Dermis microvascular lymphatic vessel endothelial cell (primary cell): ENCODE results near the gene LACTB. TPM values are rescaled to one million over a fixed set of nuclear protein-coding genes. Genes with fewer than 3 reads are reported as not detected.

Source experiments
- DNase-seq, 2 donors: peaks; one replicate each; pipeline versions ENCODE4 v3.0.0 to v3.0.0-alpha.2; 2010; ENCODE audit warnings: low read depth in 2 of 2
- total RNA-seq: library from RNA; depleted of rRNA; stranded (reverse); fragments of >200 nt; gene quantifications from 2 replicates; pipeline ENCODE4 v1.2.1, GENCODE V29; 2014

LACTB gene, protein sequence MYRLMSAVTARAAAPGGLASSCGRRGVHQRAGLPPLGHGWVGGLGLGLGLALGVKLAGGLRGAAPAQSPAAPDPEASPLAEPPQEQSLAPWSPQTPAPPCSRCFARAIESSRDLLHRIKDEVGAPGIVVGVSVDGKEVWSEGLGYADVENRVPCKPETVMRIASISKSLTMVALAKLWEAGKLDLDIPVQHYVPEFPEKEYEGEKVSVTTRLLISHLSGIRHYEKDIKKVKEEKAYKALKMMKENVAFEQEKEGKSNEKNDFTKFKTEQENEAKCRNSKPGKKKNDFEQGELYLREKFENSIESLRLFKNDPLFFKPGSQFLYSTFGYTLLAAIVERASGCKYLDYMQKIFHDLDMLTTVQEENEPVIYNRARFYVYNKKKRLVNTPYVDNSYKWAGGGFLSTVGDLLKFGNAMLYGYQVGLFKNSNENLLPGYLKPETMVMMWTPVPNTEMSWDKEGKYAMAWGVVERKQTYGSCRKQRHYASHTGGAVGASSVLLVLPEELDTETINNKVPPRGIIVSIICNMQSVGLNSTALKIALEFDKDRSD
- 19.9 and 27.6 TPM in 2 replicates for total RNA-seq

DNA sequence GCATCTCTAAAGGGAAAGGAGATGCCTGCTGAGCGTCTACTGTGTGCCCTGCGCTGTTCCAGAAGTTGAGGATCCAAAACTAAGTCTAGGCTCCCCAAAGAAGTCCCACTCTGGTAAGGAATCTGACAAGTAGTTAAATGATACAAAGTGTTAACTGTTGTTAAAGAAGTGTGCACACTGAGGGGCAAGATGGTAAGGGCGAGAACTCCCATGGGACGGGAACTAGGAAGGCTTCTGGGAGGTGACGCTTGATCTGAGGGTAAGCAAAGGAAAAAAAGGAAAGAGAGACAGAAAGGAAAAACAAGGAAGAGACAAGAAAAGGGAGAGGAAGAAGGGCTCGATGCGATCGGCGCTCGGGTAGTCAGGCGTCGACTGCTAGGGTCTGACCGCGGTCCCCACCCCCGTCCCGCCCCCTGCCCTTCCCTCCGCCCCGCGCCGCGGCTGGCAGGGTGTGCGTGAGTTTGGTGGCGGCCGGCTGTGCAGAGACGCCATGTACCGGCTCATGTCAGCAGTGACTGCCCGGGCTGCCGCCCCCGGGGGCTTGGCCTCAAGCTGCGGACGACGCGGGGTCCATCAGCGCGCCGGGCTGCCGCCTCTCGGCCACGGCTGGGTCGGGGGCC, at the start of gene LACTB:
TSS of gene LACTB (plus strand) at position 480 of the 620 bp plus-strand sequence. CDS start at position 491, 11 bp downstream.
- peak; percentile 74 to 92 for DNase-seq

DNA sequence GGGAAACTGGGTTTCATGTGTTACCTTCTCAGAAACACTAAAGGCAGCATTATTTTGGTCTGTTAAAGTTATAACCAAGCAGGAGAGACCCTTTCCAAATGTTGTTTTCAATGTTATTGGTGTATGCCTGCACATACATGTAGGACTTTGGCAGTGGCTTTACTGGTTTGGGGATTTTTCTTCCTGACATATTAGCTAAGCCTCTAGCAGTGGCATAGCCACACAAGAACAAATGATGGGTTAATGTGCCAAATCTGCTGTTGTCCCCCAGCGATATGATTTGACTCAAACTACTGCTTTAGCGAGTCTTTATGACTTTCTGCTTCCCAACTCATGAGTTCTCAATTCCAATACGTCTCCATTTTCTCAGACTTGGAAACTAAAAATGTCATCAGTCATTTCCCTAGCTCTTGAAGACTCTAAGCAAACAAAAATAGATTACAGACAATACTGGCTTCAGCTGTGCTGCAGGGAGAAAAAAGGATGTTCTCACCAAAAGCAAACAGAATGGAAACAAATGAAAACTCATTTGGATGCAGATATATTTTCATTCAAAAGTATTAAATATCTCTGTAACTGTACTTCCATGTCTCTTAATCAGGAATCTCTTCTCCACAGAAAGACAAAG, 49.5 kb upstream of the LACTB start:
- DNase-seq = no peak

GRCh38 chr15:63072809-63073277, 48.8 kb upstream of the LACTB start:
- DNase-seq = no peak

- DNase-seq = no peak
These were observed 48.0 kb upstream of the LACTB start for GRCh38 chr15:63073497-63074172.

- DNase-seq = no peak
These were observed 46.4 kb upstream of the LACTB start for GRCh38 chr15:63075015-63075983.

DNA sequence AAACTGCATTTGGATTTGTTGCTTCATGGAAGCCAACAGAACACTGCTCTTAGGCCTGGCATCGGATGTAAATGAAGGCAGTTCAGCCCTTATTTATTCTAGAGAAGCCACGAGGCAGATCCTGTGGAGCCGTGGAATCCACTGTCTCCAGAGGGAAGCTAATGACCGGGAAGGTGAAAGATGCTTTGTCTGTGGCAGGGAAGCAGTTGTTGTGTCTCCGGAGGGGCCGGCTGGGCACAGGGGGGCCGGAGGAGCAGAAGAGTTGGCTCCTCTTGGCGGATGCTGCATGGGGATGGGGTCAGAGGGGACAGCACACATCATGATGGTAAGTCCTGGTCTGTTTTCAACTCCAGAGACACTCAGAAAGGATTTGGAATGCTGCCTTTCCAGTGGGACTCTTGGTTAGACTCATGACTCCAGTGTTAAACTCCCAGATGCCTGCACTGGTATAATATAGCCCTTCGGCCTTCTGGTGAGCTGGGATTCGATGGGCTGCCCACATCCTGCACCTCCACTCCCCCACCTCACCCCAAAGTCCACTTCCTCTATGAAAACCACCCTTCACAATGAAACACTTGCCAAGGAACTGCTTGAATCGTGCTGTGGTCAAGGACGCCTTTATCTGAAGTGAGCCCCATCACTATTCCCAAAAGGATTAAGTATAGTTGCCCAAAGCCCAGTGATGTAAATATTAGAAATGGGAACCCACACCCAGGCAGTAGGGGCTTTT, 45.5 kb upstream of the LACTB start:
- DNase-seq = no peak

GRCh38 chr15:63076714-63077046, 45.0 kb upstream of the LACTB start:
- no peak for DNase-seq

DNA sequence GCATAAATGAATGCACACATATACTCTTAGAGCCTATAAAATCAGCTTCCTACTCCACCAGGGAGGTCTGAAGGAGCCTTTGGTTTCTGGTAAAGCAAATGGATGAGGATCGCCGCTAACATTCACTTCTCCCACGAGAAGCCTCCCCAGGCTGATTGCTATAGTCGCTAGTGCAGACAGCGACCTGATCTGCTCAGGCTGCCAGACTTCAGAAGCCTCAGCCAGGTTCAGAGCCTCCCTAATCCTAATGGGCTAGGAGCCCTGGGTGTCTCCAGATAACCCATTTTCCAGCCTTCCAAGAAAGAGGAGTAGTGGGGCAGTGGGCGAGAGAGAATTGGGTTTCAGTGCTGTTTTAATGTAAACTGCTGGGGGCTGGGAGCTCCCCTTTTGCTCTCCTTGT, 43.7 kb upstream of the LACTB start:
- DNase-seq = no peak

- no peak for DNase-seq
These were observed 41.6 kb upstream of the LACTB start for GRCh38 chr15:63079947-63080626.

DNA sequence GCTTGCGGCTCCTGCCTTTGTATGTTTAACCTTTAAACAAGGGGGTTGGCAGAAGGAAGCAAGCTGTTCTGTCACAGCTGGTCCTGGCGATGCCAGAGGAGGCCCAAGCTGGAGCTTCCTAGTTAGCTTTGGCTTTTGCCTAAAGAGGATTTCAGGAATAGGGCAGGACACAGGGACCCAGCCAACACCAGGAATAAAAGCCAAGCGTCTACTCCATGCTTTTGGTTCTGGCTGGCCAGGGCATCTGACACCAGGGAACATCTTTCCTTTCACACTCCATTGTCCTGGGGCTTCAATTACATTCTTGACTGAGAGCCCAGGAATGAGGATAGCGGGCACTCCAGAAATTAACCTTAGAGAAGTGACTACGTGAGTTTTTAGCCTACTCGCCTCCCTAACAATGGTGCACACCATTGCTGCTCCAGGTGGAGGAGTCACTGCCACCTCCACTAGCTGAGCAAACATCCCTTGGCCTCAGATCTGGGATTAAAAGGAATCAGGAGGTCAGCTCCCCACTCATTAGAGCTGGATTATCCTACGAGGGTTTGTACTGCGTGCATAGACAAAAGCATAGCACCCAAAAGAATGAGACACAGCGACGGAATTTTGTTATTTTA, 40.9 kb upstream of the LACTB start:
- no peak for DNase-seq

DNA sequence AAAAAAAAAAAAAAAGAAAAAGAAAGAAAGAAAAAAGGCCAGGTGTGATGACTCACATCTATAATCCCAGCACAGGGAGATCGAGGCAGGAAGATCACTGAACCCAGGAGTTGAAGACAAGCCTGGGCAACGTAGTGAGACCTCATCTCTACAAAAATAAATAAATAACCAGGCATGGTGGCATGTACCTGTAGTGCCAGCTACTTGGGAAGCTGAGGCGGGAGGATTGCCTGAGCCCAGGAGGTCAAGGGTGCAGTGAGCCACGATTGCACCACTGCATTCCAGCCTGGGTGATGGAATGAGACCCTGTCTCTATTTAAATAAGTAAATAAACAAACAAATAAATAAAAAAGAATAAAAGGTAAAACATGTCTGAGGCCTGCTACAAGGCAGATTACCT, 39.3 kb upstream of the LACTB start:
- no peak for DNase-seq

- no peak for DNase-seq
These were observed 38.6 kb upstream of the LACTB start for GRCh38 chr15:63083044-63083443.

DNA sequence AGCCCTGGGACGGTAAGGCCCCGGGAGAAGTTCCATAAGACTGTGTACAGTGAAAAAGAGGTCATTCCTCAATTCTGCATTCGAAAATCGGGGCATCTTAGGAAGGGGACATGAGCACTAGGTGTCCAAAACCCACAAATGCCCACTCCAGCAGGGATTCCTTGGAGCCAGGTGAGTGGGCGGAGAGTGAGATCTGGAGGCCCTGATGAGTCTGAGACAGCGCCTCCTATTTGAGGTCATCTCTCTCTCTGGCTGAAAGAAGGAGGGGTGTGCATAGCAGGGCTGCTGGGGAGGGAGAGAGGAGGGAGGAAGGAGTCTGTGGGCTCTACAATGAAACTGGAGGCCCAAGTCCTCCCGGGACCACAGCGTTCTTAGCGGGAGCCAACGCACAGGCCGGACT, 38.1 kb upstream of the LACTB start:
- no peak for DNase-seq

DNA sequence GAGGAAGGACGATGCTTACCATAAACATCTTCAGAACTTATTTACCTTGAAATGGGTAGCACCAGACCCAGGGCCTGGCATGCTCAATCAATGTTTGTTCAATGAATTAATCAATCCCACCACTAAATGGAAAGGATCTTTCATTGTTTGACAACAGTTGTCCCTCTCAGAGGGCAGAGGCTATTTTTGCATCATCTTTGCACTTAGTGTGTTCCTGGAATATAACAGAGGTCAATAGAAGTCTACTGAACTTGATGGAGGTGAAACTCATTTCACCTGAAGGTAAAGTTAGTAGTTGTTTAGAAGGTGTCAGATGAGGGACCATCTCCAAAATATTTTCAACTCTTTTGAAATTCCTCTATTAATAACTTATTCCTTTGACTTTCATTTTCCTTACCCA, 36.9 kb upstream of the LACTB start:
- no peak for DNase-seq

GRCh38 chr15:63085289-63085688, 36.4 kb upstream of the LACTB start:
- no peak for DNase-seq

DNA sequence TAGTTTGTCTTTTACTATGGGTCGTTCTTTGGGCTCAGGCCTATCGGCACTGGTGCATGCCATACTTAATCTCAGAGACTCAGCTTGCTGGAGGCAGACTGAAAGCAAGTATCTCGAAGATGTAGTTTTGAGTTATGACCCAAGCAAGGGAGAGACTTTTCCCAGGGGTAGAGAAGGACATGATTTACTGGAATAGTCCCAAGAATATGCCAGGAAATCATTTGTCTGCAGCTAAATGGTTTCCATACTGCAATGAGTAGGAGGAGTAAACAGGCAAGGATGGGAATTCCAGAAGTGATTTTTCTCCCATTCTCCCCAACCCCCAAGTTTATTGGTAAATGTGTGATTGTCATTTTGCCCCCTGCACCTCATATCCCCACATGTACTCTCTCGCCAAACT, 35.4 kb upstream of the LACTB start:
- no peak for DNase-seq

GRCh38 chr15:63086947-63087346, 34.7 kb upstream of the LACTB start:
- no peak for DNase-seq

DNA sequence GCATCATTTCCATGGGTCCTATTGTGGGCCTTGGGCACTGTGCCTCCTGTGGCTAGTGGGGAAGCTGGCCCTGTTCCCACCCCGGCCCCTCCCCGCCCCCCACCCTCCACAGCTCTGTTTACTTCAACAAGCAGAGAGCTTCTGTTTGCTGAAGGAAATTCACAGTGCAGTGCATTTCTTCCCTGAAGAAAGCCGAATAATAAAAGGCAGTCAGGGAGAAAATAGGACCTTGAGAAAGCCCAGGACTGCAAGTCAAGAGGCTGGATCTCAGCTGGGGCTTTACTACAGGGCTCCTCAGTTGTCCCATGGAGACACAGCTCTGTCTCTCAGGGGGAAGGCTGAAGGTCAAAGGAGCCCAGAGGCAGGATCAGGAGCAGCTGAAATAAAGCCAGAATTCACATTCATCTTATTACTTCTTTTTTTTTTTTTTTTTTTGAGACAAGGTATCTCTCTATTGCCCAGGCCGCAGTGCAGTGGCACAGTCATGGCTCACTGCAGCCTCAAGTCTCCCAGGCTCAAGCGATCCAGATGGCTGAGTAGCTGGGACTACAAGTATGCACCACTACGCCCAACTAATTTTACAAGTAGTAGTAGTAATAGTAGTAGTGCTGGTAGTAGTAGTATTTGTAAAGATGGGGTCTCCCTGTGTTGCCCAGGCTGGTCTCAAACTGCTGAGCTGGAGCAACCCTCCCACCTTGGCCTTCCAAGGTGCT, 33.0 kb upstream of the LACTB start:
- DNase-seq = peak in 1 of 2 donors; percentile 27
